HepG2 (cell line): ENCODE results near the gene CPXM1. TPM values are rescaled to one million over a fixed set of nuclear protein-coding genes. Genes with fewer than 3 reads are reported as not detected.
"Not testable (repeated sequence)": the region's sequence is repeated elsewhere in the genome, so short reads cannot be mapped to it uniquely, and the experiment has no call there.

Source experiments
- ATAC-seq: fragments of 200-7000 bp; cut with Tn5 transposase; 3 replicates; pipeline ENCODE4 v1.9.1; 2020; ENCODE audit warnings: mild to moderate bottlenecking, moderate library complexity
- BruUV-seq: library from RNA; stranded (reverse); fragments of 400-500 nt; replicated peaks from 2 replicates; lab custom pipeline; 2021; lab: Mats Ljungman, UMichigan
- CTCF ChIA-PET: fragments of 300-600 bp; formaldehyde crosslinking; extraction: SDS; loops from one replicate; lab custom pipeline; 2021; ENCODE audit warnings: low total read pairs, inconsistent platforms, low intra/inter-chr PET ratio; lab: Yijun Ruan, JAX
- POLR2A ChIA-PET: fragments of 350-600 bp; sonication (Branson Sonifier 250); formaldehyde crosslinking; loops from one replicate; lab custom pipeline; 2020; ENCODE audit warnings: antibody characterized with exemption, inconsistent platforms; lab: Yijun Ruan, JAX
- DNase-seq: peaks from one replicate; pipeline ENCODE4 v3.0.0-alpha.2; 2015; ENCODE audit warnings: low spot score
- FAIRE-seq: peaks from 3 replicates; lab custom pipeline; 2011; peaks lifted over from hg19 to GRCh38; lab: Jason Lieb, UNC
- H2AFZ ChIP-seq: one replicate; pipeline ENCODE4 v1.6.1; 2011; ENCODE audit warnings: low read length, inconsistent platforms
- H3K27ac ChIP-seq: fragments of 300-600 bp; 3 replicates; pipeline ENCODE4 v1.8.0; 2011; ENCODE audit warnings: mixed run types, mild to moderate bottlenecking, mixed read lengths, low read length, inconsistent platforms; ENCODE audit not compliant: insufficient read depth; ENCODE audit errors: extremely low read length
- H3K27me3 ChIP-seq, 2 experiments: fragments of 200-600 bp in 1 of 2; 2 replicates in 1 of 2; 3 replicates in 1 of 2; pipeline versions ENCODE4 v1.6.0 to v1.8.0; 2011; ENCODE audit warnings: low read length in 2 of 2, mild to moderate bottlenecking in 2 of 2, moderate library complexity in 2 of 2, inconsistent platforms in 1 of 2; ENCODE audit not compliant: insufficient read depth in 2 of 2, control insufficient read depth in 1 of 2
- H3K36me3 ChIP-seq, 2 experiments: fragments of 200-600 bp in 1 of 2; replicated peaks in 1 of 2; 2 replicates in 1 of 2; 3 replicates in 1 of 2; pipeline versions ENCODE4 v1.5.1 to v1.8.0; 2011; ENCODE audit warnings: low read length in 2 of 2, inconsistent platforms in 1 of 2; ENCODE audit not compliant: insufficient read depth in 2 of 2, control insufficient read depth in 1 of 2
- H3K4me1 ChIP-seq: 2 replicates; pipeline ENCODE4 v1.5.1; 2012; ENCODE audit warnings: low read length, inconsistent platforms; ENCODE audit not compliant: insufficient read depth
- H3K4me2 ChIP-seq: 2 replicates; pipeline ENCODE4 v1.6.0; 2011; ENCODE audit warnings: low read depth, low read length, inconsistent platforms
- H3K4me3 ChIP-seq, 3 experiments: fragments of 200-600 bp in 1 of 3; sonication (generic), shearing (Covaris generic) in 1 of 3; replicated peaks in 1 of 3; 2 replicates each; pipeline ENCODE4 v1.5.1; 2011 to 2016; ENCODE audit warnings: low read length in 3 of 3, inconsistent platforms in 2 of 3, low read depth in 2 of 3, mild to moderate bottlenecking in 2 of 3, control low read depth in 1 of 3, mixed read lengths in 1 of 3; ENCODE audit not compliant: insufficient read depth in 1 of 3
- H3K79me2 ChIP-seq: one replicate; pipeline ENCODE4 v1.6.1; 2011; ENCODE audit warnings: low read length, inconsistent platforms; ENCODE audit not compliant: insufficient read depth
- H3K9ac ChIP-seq: 2 replicates; pipeline ENCODE4 v1.6.0; 2011; ENCODE audit warnings: mild to moderate bottlenecking, low read depth, low read length, inconsistent platforms; ENCODE audit not compliant: insufficient read depth
- H3K9me3 ChIP-seq: 2 replicates; pipeline ENCODE4 v1.5.1; 2012; ENCODE audit warnings: mild to moderate bottlenecking, low read length
- H4K20me1 ChIP-seq: 2 replicates; pipeline ENCODE4 v1.6.0; 2011; ENCODE audit warnings: inconsistent platforms, mild to moderate bottlenecking, low read length, moderate library complexity; ENCODE audit not compliant: insufficient read depth
- DNMT1 ChIP-seq: sonication (generic); formaldehyde crosslinking; IDR thresholded peaks from 2 replicates; pipeline ENCODE4 v1.5.1; 2020; ENCODE audit warnings: mild to moderate bottlenecking, missing genetic modification reagents
- SKI ChIP-seq: fragments of 450-650 bp; IDR thresholded peaks from one replicate; pipeline ENCODE4 v1.6.1; 2018; ENCODE audit warnings: mild to moderate bottlenecking; ENCODE audit not compliant: partially characterized antibody
- SMAD3 ChIP-seq: sonication (generic); formaldehyde crosslinking; IDR thresholded peaks from 2 replicates; pipeline ENCODE4 v1.4.0; 2020; ENCODE audit warnings: missing genetic modification reagents
- TCF7 ChIP-seq: sonication (generic); IDR thresholded peaks from 2 replicates; pipeline ENCODE4 v1.6.1; 2016; ENCODE audit warnings: antibody characterized with exemption, low read depth
- ZIK1 ChIP-seq: sonication (generic); formaldehyde crosslinking; IDR thresholded peaks from 2 replicates; pipeline ENCODE4 v1.5.0; 2020; ENCODE audit warnings: mild to moderate bottlenecking, low read depth, missing genetic modification reagents, borderline replicate concordance
- ZNF253 ChIP-seq: sonication (generic); formaldehyde crosslinking; IDR thresholded peaks from 2 replicates; pipeline ENCODE4 v1.8.0; 2022; ENCODE audit warnings: mild to moderate bottlenecking, missing genetic modification reagents, borderline replicate concordance
- ZNF33A ChIP-seq: sonication (generic); formaldehyde crosslinking; IDR thresholded peaks from 2 replicates; pipeline ENCODE4 v1.5.1; 2020; ENCODE audit warnings: missing genetic modification reagents, mild to moderate bottlenecking, moderate library complexity, borderline replicate concordance
- ZNF567 ChIP-seq: sonication (generic); formaldehyde crosslinking; IDR thresholded peaks from 2 replicates; pipeline ENCODE4 v1.8.1; 2023; ENCODE audit warnings: mild to moderate bottlenecking, missing genetic modification reagents, borderline replicate concordance
- ZNF746 ChIP-seq: sonication (generic); formaldehyde crosslinking; IDR thresholded peaks from 2 replicates; pipeline ENCODE4 v1.8.0; 2022; ENCODE audit warnings: mild to moderate bottlenecking, missing genetic modification reagents
- ZNF816 ChIP-seq: sonication (generic); formaldehyde crosslinking; IDR thresholded peaks from 2 replicates; pipeline ENCODE4 v1.8.0; 2022; ENCODE audit warnings: missing genetic modification reagents, mild to moderate bottlenecking, borderline replicate concordance
- WGBS: methylation state at CpG from one replicate; pipeline ENCODE4 v1.1.6; 2017; ENCODE audit warnings: low lambda C conversion rate; 5-methylcytosine and 5-hydroxymethylcytosine counted together
- in situ Hi-C: cut with HindIII; loops from 2 replicates; pipeline ENCODE4 v1.10.0; 2017; ENCODE audit warnings: low pct_unique_long_range_greater_than_20kb; ENCODE audit not compliant: extremely low pct_ligation_motif_present
- intact Hi-C: fragments of 100-400 bp; cut with micrococcal nuclease; formaldehyde crosslinking; loops from one replicate; pipeline ENCODE4 v1.10.0; 2022; ENCODE audit not compliant: unreplicated experiment
- polyA plus RNA-seq, 8 experiments: library from polyadenylated mRNA; depleted of rRNA in 3 of 8; stranded (reverse) in 7 of 8; unstranded in 1 of 8; fragments of >200 nt; fragmentation: Illumina TruSeq in 4 of 8; extraction: Trizol in 4 of 8; gene quantifications; 2 replicates each; pipeline versions ENCODE4 v1.2.1 to v1.2.3, GENCODE V29; 2011 to 2016; ENCODE audit warnings: low read depth in 4 of 8, missing spikeins in 1 of 8, mixed read lengths in 1 of 8; ENCODE audit not compliant: insufficient read depth in 1 of 8
- total RNA-seq, 5 experiments: library from RNA; depleted of rRNA; stranded (reverse); fragments of >200 nt; fragmentation: Illumina TruSeq; extraction: Trizol; gene quantifications; 2 replicates each; pipeline ENCODE4 v1.2.3, GENCODE V29; 2016; ENCODE audit warnings: low read depth in 1 of 5
- TF ChIP-seq, protein P1 (sequence below): sonication (generic); formaldehyde crosslinking; IDR thresholded peaks from 2 replicates; pipeline ENCODE4 v1.4.0; 2020; ENCODE audit warnings: missing genetic modification reagents, borderline replicate concordance

The CPXM1 gene
- total and polyA plus RNA-seq, 2 of the 13 experiments (the other 11 are each of a cell fraction or from before 2014, with no cell fraction given): 0.07 TPM; not detected in 1

DNA sequence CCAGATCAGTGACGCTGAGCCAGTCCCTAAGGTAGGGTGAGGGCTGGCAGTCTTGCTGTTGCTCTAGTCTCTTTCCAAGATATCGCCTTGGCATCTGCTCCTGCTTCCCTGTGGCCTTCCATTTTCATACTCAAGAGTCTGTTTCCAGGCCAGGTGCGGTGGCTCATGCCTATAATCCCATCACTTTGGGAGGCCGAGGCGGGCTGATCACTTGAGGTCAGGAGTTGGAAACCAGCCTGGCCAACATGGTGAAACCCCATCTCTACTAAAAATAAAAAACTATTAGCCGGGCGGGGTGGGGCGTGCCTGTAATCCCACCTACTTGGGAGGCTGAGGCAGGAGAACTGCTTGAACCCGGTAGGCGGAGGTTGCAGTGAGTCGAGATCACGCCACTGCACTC, 30.3 kb downstream of the CPXM1 start:
- H3K4me2 ChIP-seq, H3K9ac ChIP-seq, H3K4me3 ChIP-seq, H3K9me3 ChIP-seq, CTCF ChIA-PET, H3K27ac ChIP-seq, H2AFZ ChIP-seq, H4K20me1 ChIP-seq, intact Hi-C loops, FAIRE-seq, DNase-seq, ATAC-seq, BruUV-seq, in situ Hi-C loops, H3K36me3 ChIP-seq, H3K79me2 ChIP-seq, POLR2A ChIA-PET: not testable (repeated sequence)
- peaks cover 15 to 47% of the 10 kb centered on the region in 2 experiments for H3K27me3 ChIP-seq
- peaks cover 15% of the 10 kb centered on the region for H3K4me1 ChIP-seq
- WGBS: 42% methylated on average over 12 of the region's 12 CpGs

DNA sequence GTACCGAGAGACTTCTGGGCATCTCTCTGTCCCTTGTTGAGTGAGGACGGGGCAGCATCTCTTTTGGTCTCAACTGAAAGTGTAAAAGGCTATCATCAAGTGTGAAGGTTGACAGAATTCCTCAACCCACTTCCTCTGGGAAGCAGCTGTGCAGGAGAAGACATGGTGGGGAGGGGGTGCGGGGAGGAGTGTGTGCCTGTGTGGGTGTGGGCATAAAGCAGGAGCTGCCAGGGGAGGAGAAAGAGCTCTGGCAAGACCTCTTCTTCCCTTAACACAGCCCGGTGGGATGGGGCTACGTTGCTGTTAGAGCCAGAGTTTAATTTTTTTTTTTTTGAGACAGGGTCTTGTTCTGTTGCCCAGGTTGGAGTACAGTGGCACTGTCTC, 31.8 kb downstream of the CPXM1 start:
- Histone ChIP-seq H3K36me3 (no peaks in the 10 kb centered on the region), H3K4me2 (no peak overlapping the region), H3K9ac (no peak overlapping the region), H3K4me3 (no peak overlapping the region)
- in situ Hi-C loops: no loop called here
- ATAC-seq: no peak; the same call in 2 of the 3 replicates
- TF ChIP-seq SMAD3 (no peak), SKI (no peak), ZNF746 (CRISPR knock-in tag) (no peak), ZNF33A (no peak), ZNF567 (CRISPR knock-in tag) (no peak), ZNF253 (CRISPR knock-in tag) (no peak), DNMT1 (CRISPR knock-in tag) (no peak), ZNF816 (no peak), ZIK1 (no peak), TCF7 (no peak)
- TF ChIP-seq, protein P1, sequence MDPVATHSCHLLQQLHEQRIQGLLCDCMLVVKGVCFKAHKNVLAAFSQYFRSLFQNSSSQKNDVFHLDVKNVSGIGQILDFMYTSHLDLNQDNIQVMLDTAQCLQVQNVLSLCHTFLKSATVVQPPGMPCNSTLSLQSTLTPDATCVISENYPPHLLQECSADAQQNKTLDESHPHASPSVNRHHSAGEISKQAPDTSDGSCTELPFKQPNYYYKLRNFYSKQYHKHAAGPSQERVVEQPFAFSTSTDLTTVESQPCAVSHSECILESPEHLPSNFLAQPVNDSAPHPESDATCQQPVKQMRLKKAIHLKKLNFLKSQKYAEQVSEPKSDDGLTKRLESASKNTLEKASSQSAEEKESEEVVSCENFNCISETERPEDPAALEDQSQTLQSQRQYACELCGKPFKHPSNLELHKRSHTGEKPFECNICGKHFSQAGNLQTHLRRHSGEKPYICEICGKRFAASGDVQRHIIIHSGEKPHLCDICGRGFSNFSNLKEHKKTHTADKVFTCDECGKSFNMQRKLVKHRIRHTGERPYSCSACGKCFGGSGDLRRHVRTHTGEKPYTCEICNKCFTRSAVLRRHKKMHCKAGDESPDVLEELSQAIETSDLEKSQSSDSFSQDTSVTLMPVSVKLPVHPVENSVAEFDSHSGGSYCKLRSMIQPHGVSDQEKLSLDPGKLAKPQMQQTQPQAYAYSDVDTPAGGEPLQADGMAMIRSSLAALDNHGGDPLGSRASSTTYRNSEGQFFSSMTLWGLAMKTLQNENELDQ (CRISPR knock-in tag): no peak
- TF ChIP-seq, all 625 proteins: peak for 0
- FAIRE-seq: no peak
- Histone ChIP-seq H3K4me1 (peaks cover 6% of the 10 kb centered on the region), H3K27ac (no peak overlapping the region), H4K20me1 (no peaks in the 10 kb centered on the region), H2AFZ (no peak overlapping the region), H3K27me3 (peaks cover 14 to 50% of the 10 kb centered on the region in 2 experiments), H3K9me3 (no peaks in the 10 kb centered on the region), H3K79me2 (no peaks in the 10 kb centered on the region)
- intact Hi-C loops: no loop called here
- ChIA-PET CTCF (no interaction called here), POLR2A (no interaction called here)
- DNase-seq: no peak
- no TSS peak for BruUV-seq
- WGBS: 17% methylated on average over 5 of the region's 5 CpGs
